Measurements from ENCODE around the gene ARRB1. TPM values are rescaled to one million over a fixed set of nuclear protein-coding genes. Genes with fewer than 3 reads are reported as not detected.

ARRB1 gene
- polyA plus RNA-seq, 1 of the 3 experiments (the other 2 are of a cell fraction) = 7.0 TPM

DNA sequence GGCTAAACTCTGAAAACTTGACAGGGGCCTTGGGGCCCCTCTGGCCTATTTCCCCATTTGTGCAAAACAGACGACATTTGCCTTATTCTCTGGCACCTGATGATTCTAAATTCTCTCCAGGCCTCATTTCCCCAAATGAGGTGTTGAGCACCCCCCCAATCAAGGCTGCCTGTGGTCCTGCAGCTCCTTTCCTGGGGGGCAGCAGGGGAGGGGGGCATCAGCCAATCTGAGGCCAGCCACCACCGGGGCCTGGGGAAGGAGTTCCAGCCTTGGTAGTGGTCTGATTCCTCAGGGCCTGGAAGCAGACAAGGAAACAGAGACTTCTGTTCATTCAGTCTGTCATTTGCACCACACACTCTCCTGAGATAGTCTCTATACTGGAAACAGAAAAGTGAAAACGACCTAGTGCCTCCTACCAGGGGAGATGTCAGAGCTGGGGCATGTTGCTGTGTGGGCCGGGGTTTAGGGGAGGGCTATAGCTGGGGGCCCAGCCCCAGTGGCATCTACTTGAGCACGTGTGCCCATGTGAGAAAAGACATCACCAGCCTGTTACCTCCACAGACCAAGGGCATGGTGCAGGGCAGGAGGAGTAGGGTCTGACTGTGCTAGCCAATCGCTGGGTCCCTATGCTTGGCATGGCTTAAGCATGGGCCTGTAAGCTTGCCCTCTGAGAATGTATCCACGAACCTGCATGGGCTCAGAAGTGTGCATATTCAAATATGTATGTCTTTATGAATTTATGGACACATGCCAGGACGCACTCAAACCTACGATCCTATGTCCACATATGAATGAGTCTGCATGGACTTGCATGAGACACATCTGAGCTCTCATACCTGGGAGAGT, 112.6 kb downstream of the ARRB1 start (continued):
- TF ChIP-seq NFIC (IDR thresholded peaks at IDR 0.05; ENCODE audit: borderline replicate concordance) = no peak
- no peak for TF ChIP-seq SMC3 (IDR thresholded peaks at IDR 0.05; ENCODE audit: low read depth, low read length)

DNA sequence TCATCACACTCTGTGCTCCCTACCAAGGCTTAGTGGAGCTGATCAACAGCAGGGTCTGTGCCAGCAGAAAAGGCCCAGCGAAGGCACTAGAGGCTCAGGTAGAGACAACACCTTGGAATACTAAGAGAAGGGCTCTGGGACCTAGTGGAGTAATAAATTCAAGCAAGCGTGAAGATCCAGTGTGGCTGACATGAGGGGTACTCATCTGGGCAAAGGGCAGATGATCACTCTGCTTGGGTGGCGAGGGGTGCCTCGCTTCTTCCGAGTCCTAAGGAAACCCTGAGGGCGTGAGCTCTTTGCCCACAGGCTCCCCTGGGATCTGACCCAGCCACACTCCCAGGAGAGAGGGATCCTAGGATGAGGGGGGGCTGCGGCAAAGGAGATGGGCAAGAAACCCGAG, 114.4 kb downstream of the ARRB1 start:
- no peak overlapping the region for H2AFZ ChIP-seq (ENCODE audit: low read depth)
- no peaks in the 10 kb centered on the region for H3K36me3 ChIP-seq (replicated peaks in 1 of 2; ENCODE audit: control insufficient read depth in 1 of 2, insufficient read depth in 2 of 2, low read length in 1 of 2)
- ChIA-PET POLR2A (no interaction called here), CTCF (interaction anchor here (1.4 to 17.5 kb wide), 5 partner anchors 11 to 307 kb away, joined by 4 to 1115 read pairs (median 117); partner anchors contain the start of gene SLCO2B1)
- H3K9me3 ChIP-seq = no peaks in the 10 kb centered on the region
- H3K4me2 ChIP-seq = no peak overlapping the region
- TF ChIP-seq EZH2phosphoT487 (IDR thresholded peaks at IDR 0.05; ENCODE audit: borderline replicate concordance, low read depth) = no peak
- TF ChIP-seq, protein P1, sequence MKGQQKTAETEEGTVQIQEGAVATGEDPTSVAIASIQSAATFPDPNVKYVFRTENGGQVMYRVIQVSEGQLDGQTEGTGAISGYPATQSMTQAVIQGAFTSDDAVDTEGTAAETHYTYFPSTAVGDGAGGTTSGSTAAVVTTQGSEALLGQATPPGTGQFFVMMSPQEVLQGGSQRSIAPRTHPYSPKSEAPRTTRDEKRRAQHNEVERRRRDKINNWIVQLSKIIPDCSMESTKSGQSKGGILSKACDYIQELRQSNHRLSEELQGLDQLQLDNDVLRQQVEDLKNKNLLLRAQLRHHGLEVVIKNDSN (IDR thresholded peaks at IDR 0.05; ENCODE audit: borderline replicate concordance, low read depth) = no peak
- no peak for TF ChIP-seq RXRA (IDR thresholded peaks at IDR 0.05; ENCODE audit: borderline replicate concordance, low read depth)
- TF ChIP-seq, protein P2, sequence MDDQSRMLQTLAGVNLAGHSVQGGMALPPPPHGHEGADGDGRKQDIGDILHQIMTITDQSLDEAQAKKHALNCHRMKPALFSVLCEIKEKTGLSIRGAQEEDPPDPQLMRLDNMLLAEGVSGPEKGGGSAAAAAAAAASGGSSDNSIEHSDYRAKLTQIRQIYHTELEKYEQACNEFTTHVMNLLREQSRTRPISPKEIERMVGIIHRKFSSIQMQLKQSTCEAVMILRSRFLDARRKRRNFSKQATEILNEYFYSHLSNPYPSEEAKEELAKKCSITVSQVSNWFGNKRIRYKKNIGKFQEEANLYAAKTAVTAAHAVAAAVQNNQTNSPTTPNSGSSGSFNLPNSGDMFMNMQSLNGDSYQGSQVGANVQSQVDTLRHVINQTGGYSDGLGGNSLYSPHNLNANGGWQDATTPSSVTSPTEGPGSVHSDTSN (IDR thresholded peaks at IDR 0.05) = no peak
- TF ChIP-seq GATA2 (CRISPR knock-in tag; IDR thresholded peaks at IDR 0.05) = no peak
- TF ChIP-seq POLR2AphosphoS5 (IDR thresholded peaks at IDR 0.05; ENCODE audit: low read depth, low read length) = no peak
- TF ChIP-seq ELF1 (IDR thresholded peaks at IDR 0.05) = no peak
- no peak for TF ChIP-seq SMC3 (IDR thresholded peaks at IDR 0.05; ENCODE audit: low read depth, low read length)
- TF ChIP-seq, protein P3, sequence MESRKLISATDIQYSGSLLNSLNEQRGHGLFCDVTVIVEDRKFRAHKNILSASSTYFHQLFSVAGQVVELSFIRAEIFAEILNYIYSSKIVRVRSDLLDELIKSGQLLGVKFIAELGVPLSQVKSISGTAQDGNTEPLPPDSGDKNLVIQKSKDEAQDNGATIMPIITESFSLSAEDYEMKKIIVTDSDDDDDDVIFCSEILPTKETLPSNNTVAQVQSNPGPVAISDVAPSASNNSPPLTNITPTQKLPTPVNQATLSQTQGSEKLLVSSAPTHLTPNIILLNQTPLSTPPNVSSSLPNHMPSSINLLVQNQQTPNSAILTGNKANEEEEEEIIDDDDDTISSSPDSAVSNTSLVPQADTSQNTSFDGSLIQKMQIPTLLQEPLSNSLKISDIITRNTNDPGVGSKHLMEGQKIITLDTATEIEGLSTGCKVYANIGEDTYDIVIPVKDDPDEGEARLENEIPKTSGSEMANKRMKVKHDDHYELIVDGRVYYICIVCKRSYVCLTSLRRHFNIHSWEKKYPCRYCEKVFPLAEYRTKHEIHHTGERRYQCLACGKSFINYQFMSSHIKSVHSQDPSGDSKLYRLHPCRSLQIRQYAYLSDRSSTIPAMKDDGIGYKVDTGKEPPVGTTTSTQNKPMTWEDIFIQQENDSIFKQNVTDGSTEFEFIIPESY (IDR thresholded peaks at IDR 0.05; ENCODE audit: borderline replicate concordance, low read depth) = no peak
- H4K20me1 ChIP-seq (ENCODE audit: insufficient read depth) = no peaks in the 10 kb centered on the region
- no peak overlapping the region for H3K4me3 ChIP-seq (ENCODE audit: low read depth in 2 of 2, low read length in 1 of 2)
- no peak for DNase-seq
- H3K79me2 ChIP-seq (ENCODE audit: insufficient read depth) = no peaks in the 10 kb centered on the region
- no peaks in the 10 kb centered on the region for H3K9me2 ChIP-seq
- 50% methylated on average over 7 of the region's 8 CpGs for WGBS (ENCODE audit: low lambda C conversion rate)
- H3K27me3 ChIP-seq (ENCODE audit: insufficient read depth) = peaks cover 7% of the 10 kb centered on the region
- no peaks in the 10 kb centered on the region; a peak in 1 of 4 replicates for H3K4me1 ChIP-seq (ENCODE audit: control insufficient read depth in 1 of 2, insufficient read depth in 2 of 2, low read depth in 1 of 2, low read length in 1 of 2)
- no peaks in the 10 kb centered on the region for H3F3A ChIP-seq (replicated peaks; ENCODE audit: insufficient read depth)
- H3K9ac ChIP-seq = no peak overlapping the region
- no peak overlapping the region for H3K27ac ChIP-seq (ENCODE audit: low read depth in 2 of 2, low read length in 1 of 2)

Measured in SK-N-SH (cell line).